ENCODE data around the gene OPRL1.

Gene OPRL1

DNA sequence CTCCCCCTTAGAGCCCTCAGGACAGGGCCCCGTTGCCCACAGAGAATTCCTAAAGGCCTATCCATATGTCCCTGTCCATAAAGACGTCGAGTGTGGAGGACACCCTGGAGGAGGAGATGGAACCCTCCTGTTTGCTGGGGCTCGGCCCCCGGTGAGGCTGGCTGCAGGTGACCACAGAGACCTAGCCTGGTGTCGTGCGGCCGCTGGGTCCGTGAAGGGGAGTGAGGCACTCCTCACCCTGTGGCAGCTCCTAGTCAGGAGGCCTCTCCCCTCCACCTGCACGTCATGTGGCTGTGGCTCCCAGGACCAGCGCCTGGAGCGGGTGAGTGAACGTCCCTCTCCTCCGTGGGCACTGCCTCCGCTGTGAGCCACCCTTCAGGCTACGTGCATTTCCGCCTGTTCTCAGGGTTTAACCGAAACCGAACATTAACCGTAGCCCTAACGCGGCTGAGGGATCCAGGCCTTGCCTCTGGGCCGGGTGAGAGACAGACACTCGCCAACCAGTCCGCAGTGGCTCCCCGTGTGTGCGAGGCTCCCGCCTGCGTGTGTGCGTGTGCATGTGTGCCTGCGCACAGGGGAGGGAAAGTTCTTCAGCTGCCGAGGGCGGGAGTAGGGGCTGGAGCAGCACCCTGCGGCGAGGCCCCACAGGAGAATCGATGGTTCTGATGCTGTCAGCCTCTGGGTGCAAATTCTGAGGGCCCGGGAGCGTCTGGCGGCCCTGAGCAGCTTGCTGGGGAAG, 22.8 kb upstream of the OPRL1 start:
- DNase-seq (ENCODE audit: low read depth) = no peak

DNA sequence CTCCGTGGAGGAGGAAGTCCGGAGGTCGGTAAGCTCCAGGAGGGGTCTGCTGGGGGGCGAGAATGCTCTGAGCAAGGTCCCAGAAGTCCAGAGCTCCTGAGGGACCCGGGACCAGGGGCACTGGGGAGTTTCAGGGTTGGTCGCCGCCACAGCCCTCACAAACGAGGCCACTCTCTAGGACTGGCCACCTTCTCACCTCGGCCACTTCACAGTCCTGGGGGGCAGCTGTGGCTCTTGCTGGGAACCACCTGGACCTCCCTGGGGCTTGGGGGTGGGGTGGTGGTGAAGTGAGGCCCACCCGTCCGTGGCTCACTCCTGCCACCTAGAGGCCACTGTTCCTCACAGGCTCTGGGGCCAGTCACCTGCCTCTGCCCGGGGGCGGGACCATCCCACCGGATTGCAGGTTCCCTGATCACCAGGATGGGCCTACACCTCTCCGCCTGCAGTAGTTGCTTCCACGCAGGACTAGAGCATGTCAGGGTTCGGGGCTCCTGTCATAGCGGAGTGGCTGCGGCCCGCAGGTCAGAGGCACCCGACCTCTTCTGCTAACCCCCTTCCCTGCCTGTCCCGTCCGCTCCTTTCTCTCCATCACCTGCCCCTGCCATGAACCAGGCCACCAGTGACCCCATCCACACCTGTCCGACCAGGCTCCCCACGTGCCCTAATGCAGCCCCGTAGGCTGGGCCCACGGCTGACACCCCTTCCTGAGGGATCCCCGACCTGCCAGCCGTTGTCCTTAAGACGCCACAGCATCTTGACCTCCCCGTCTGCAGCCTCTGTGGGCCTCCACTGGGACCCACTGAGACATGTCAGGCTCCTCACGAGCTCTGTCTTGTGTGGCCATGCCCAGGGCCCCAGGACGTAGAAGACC, 22.0 kb upstream of the OPRL1 start:
- peak; percentile 67 for DNase-seq (ENCODE audit: low read depth)

DNA sequence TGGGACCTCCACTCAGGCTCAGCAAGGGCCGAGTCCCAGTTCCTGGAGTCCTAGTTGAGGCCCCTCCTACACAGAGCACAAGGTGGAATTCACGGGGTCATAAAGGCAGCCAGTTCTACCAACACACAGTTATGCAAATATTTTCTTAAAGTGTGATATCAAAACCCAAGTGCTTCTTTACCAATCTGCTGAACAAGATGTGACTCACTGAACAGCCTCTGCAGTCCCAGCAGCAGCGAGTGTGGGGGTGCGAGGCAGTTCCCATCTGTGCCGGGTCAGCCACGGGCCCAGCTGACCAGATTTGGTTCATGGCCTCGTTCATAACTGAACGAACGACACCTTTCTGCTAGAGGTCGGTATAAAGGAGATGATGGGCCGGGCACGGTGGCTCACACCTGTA, 21.3 kb upstream of the OPRL1 start:
- no peak for DNase-seq (ENCODE audit: low read depth)

- no peak for DNase-seq (ENCODE audit: low read depth)
Measured at GRCh38 chr20:64062276-64062595, 17.6 kb upstream of the OPRL1 start.

DNA sequence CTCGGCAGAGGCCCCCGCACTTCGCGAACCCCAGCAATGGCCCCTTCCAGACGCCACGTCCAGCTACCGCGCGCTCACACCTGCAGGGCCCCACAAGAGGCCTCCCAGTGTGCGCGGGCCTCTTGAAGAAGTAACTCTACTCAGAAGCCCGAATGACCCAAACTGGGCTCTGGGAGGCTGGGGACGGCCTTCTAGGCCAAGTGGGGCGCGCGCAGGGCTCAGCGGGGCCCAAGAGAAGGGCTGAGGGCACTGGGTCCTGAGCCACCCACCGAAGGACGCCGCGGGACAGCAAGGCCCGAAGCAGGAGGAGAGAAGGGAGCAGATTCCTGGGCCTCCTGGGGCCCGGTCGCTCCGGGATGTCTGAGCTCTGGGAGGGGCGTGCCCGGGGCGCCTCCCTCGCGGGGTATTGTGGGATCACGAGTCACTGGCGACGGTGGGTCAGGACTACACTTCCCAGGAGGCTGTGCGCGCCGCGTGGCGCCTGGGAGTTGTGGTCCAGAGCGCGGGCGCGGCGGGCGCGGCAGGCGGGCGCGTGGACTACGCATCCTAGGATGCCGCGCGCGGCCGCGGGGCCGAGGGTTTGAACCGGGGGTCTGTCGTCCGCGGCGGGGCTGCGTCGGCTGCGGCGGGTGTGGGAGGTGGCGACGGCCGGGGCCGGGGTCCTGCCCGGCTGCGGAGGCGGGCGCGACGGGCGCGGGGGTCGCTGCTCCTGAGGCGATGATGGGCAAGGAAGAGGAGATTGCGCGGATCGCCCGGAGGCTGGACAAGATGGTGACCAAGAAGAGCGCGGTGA, 17.1 kb upstream of the OPRL1 start, which contains the start of gene TCEA2:
TSS of gene TCEA2 (plus strand) at position 603 of the 793 bp plus-strand sequence. CDS start at position 718, 115 bp downstream.
- DNase-seq (ENCODE audit: low read depth) = peak; percentile 80

GRCh38 chr20:64063389-64064144, 16.3 kb upstream of the OPRL1 start:
- no peak for DNase-seq (ENCODE audit: low read depth)

GRCh38 chr20:64064145-64064698, 15.7 kb upstream of the OPRL1 start:
- DNase-seq (ENCODE audit: low read depth) = no peak

GRCh38 chr20:64065062-64065973, 14.6 kb upstream of the OPRL1 start:
- no peak for DNase-seq (ENCODE audit: low read depth)

- no peak for DNase-seq (ENCODE audit: low read depth)
Measured at GRCh38 chr20:64065974-64066343, 13.9 kb upstream of the OPRL1 start.

- no peak for DNase-seq (ENCODE audit: low read depth)
Measured at GRCh38 chr20:64067005-64067632, 12.8 kb upstream of the OPRL1 start.

GRCh38 chr20:64067733-64068307, 12.1 kb upstream of the OPRL1 start:
- DNase-seq (ENCODE audit: low read depth) = no peak

DNA sequence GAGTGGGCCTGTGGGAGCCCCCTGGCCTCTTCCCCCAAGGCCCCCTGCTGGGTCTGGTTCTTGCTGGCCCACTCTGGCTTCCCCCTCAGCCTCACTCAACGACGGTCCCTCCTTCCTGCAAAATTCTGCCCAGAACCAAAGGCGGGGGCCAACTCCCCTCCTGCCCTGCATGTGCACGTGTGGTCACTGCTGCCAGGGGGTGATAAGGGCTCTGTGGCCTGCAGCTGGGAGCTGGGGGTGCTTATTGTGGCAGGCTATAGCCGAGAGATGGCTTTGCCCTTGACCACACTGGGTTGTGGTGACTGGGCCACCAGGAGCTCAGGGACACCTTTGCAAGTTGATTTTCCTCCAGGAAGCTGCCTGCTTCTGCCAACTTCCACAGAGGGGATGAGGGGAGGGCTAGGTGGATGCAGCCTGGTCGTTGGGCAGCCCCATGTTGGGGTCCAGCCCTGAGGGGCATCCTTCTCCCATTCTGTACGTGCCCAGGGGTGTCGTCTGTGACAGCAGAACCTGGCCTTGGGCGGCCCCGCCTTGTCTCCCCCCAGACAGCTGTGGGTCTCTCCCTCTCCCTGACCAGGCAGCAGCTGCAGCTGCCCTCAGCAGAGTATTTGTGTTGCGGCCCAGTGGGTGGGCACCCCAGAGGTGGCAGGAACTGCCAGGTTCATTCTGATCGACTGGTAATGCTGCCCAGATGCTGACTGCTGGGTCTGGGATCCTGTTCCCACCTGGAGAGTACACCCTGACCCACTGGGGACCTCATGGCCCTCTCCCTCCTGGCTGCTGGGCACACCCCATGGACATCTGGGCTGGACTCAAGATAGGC, 11.3 kb upstream of the OPRL1 start:
- DNase-seq (ENCODE audit: low read depth) = no peak

DNA sequence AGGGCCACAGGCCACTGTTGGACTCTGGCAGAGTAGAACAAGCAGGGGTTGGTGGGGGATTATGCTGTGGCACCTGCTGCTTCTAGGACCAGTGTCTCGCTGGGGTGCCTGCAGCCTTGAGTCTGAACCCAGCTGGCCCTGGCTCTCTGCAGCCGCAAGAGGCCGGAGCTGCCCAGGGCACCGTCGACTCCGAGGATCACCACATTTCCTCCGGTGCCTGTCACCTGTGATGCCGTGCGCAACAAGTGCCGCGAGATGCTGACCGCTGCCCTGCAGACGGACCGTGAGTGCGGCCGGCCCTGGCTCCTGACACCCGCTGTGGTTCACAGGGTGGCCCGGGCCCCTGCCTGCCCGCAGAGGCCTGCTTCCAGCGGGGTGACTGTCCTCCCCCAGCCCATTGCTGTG, 10.7 kb upstream of the OPRL1 start:
- DNase-seq (ENCODE audit: low read depth) = no peak

DNA sequence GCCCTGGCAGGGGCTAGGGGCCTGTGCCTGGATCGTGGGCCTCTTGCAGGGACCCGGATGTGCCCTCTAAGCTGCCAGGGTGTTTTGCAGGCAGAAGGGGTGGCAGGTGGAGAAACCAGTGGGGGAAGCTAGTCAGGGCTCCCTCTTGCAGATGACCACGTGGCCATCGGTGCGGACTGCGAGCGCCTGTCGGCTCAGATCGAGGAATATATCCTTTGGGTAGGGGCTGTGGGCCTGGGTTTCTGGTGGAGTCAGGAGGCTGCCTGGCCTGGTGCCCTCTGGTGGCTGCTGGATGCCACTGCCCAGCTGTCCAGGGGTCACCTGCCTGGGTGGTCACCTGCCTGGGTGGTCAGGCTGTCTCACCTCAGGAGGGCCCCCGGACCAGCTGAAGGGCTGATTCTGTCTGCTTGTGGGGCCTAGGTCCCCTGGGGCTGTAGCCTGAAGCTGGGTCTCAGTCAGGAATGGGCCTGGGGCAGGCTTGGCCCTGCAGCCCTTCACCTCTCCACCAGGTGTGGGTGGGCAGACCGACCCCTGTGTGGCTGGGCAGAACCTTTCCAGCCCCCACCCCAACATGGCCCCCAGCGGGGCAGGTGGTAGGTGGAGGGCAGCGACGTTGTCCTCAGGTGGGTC, 10.2 kb upstream of the OPRL1 start:
- DNase-seq (ENCODE audit: low read depth) = no peak

- no peak for DNase-seq (ENCODE audit: low read depth)
Measured at GRCh38 chr20:64070244-64070993, 9.5 kb upstream of the OPRL1 start.

GRCh38 chr20:64071341-64072332, 8.2 kb upstream of the OPRL1 start:
- no peak for DNase-seq (ENCODE audit: low read depth)

All from stimulated activated CD8-positive, alpha-beta memory T cell treated with anti-CD3 and anti-CD28 coated beads, Interleukin-15, amount 100 ng/mL, for 24 hours (primary cell).